GM10248 (cell line): ENCODE measurements around the gene PTMA.
A peak's percentile ranks its signal among the peaks of the same experiment; 100 is the strongest.
"Not testable (repeated sequence)": the region's sequence is repeated elsewhere in the genome, so short reads cannot be mapped to it uniquely, and the experiment has no call there.

Experiments used
- CTCF ChIA-PET: fragments of 300-600 bp; sonication (Branson Sonifier 250); formaldehyde crosslinking; extraction: SDS; loops from one replicate; lab custom pipeline; 2021; ENCODE audit warnings: antibody characterized with exemption; lab: Yijun Ruan, JAX
- POLR2A ChIA-PET: fragments of 350-650 bp; sonication (Branson Sonifier 250); formaldehyde crosslinking; extraction: SDS; loops from one replicate; lab custom pipeline; 2020; ENCODE audit warnings: antibody characterized with exemption; lab: Yijun Ruan, JAX
- DNase-seq: peaks from one replicate; pipeline ENCODE4 v3.0.0; 2012; ENCODE audit errors: extremely low spot score
- TF ChIP-seq, protein P1 (sequence below): IDR thresholded peaks from 2 replicates; pipeline ENCODE4 v1.5.1; 2012; ENCODE audit warnings: mild to moderate bottlenecking, low read depth; ENCODE audit errors: extremely low read depth, missing control alignments, control extremely low read depth

PTMA gene, protein sequence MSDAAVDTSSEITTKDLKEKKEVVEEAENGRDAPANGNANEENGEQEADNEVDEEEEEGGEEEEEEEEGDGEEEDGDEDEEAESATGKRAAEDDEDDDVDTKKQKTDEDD

DNA sequence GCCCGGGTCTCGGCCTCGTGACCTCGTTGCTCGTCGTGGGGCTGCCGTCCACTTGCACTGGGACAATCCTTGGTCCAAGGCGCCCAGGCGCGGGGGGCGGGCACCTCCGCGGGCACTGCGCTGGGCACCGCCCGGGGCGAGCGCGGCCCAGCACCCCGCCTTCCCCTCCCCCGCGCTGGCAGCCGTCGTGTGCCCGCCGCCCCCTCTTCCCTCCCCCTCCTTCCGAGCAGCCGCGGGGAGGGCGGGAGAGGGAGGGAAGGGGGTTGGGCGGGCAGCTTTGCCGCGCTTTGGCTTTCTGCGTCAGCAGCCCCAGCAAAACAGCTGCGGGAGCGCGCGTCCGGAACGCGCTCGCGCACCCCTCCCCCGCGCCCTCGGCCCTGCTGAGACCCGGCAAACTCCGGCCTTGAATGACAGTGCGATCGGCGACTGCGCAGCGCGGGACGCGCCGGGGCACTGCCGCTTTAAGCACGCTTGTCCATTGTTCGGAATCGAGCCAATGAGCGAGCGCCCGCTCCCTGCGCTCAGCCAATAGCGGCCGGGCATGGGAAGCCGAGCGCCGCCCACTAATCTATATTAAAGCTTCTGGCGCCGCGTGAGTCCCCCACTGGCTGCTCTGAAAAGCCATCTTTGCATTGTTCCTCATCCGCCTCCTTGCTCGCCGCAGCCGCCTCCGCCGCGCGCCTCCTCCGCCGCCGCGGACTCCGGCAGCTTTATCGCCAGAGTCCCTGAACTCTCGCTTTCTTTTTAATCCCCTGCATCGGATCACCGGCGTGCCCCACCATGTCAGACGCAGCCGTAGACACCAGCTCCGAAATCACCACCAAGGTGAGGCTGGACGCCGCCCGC, at the start of gene PTMA:
TSS of gene PTMA (plus strand) at position 599 of the 846 bp plus-strand sequence. CDS start at position 781, 182 bp downstream.
- TF ChIP-seq, protein P1, sequence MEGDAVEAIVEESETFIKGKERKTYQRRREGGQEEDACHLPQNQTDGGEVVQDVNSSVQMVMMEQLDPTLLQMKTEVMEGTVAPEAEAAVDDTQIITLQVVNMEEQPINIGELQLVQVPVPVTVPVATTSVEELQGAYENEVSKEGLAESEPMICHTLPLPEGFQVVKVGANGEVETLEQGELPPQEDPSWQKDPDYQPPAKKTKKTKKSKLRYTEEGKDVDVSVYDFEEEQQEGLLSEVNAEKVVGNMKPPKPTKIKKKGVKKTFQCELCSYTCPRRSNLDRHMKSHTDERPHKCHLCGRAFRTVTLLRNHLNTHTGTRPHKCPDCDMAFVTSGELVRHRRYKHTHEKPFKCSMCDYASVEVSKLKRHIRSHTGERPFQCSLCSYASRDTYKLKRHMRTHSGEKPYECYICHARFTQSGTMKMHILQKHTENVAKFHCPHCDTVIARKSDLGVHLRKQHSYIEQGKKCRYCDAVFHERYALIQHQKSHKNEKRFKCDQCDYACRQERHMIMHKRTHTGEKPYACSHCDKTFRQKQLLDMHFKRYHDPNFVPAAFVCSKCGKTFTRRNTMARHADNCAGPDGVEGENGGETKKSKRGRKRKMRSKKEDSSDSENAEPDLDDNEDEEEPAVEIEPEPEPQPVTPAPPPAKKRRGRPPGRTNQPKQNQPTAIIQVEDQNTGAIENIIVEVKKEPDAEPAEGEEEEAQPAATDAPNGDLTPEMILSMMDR = no peak
- DNase-seq = peak; percentile 93
- POLR2A ChIA-PET = interaction anchor here (0.6 to 3.1 kb wide), 22 partner anchors 9 to 994 kb away, joined by 3 to 34 read pairs (median 4); partner anchors contain the start of gene NCL
- CTCF ChIA-PET = interaction anchor here (0.6 to 11.6 kb wide), 6 partner anchors 9 to 95 kb away, joined by 3 to 434 read pairs (median 4); no protein-coding TSS in a partner anchor

DNA sequence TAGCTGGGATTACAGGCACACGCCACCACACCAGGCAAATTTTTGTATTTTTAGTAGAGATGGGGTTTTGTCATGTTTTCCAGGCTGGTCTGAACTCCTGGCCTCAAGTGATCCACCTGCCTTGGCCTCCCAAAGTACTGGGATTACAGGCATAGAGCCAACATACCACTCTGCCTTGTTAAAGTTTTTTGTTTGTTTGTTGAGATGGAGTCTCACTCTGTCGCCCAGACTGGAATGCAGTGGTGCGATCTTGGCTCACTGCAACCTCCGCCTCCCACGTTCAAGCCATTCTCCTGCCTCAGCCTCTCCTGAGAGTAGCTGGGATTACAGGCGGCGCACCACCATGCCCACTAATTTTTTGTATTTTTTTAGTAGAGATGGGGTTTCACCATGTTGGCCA, 48.3 kb upstream of the PTMA start:
- CTCF ChIA-PET = interaction anchor here (1.0 to 16.6 kb wide), 8 partner anchors 11 to 52 kb away, joined by 3 to 186 read pairs (median 4); no protein-coding TSS in a partner anchor
- POLR2A ChIA-PET, DNase-seq: not testable (repeated sequence)

DNA sequence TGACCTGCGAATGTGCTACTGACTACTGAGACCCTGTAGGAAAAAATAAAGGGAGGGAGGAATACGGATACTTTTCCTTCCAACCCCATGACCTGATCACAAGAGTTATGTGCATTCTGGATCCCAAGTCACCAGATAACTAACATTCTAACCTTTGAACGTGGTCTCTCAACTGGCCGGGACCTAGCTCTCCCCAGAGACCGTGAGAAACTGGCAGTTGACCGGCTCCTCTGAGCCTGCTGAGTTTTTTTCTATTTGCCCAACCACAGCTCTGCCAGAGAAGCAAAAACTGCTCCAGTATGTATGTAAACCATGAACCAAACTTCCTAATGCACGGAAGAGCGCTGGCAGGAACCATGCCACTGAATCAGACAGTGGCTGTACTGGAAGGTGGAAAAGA, 47.5 kb upstream of the PTMA start:
- DNase-seq = no peak
- CTCF ChIA-PET = interaction anchor here (1.0 to 16.6 kb wide), 7 partner anchors 13 to 55 kb away, joined by 3 to 186 read pairs (median 4); no protein-coding TSS in a partner anchor
- POLR2A ChIA-PET = no interaction called here
- TF ChIP-seq, protein P1 = no peak

DNA sequence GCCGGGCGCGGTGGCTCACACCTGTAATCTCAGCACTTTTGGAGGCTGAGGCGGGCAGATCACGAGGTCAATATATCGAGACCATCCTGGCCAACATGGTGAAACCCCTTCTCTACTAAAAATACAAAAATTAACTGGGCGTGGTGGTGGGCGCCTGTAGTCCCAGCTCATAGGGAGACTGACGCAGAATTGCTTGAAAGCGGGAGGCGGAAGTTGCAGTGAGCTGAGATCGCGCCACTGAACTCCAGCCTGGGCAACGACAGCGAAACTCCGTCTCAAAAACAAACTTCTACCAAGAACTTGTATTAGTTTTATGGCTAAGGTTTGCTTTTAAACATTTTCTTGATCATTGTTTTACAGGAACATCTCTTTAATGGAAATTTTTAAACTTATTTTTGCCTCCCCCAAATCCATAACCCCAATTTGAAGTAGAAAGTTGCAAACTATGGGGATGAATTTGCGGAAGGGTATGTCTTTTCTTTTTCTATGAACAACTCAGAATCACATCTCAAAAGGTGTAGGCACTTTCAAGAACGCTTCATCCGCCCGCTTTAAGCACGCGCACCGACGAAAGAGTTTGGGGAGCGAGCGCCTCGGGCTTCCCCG, 46.8 kb upstream of the PTMA start:
- no peak for DNase-seq
- TF ChIP-seq, protein P1 = no peak
- POLR2A ChIA-PET = no interaction called here
- CTCF ChIA-PET = interaction anchor here (1.3 to 16.6 kb wide), 5 partner anchors 13 to 60 kb away, joined by 3 to 186 read pairs (median 5); no protein-coding TSS in a partner anchor

DNA sequence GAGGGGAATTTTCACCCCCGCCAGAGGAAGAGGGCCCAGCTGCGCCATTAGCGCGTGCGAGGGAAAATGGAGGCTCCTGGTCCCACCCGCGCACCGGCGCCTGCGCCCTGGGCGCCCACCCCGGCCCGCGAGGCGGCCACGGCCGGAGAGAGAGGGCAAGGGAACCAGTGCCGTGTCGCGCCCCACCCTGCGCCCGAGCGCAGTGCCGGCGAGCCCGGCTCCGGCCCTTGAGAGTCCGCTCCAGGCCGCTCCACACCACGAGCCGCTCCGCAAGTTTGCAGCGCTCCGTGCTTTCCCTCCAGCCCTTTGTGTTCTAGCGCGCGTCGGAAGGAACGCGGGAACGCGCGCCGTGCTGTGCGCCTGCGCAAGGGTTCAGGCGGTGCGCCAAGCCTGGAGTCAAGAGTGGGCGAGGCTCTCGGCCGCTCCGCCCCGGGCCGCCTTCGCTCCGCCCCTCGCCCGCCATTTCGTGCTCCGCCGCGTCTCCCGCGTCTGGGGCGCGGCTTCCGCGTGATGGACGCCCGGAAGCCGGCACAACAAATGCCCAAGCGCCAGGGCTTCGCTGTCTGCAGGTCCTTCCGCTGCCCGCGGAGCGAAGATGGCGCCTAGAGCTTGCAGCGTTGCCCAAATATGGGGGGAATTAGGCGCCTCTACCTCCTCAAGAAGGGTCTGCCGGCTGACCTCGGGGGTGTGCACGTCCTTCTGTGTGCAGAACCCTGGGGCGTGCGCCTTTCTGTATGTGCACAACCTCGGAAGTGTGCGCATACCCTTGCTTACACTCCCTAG, 46.1 kb upstream of the PTMA start:
- CTCF ChIA-PET = interaction anchor here (1.4 to 16.6 kb wide), 5 partner anchors 13 to 61 kb away, joined by 3 to 186 read pairs (median 7); no protein-coding TSS in a partner anchor
- TF ChIP-seq, protein P1 = no peak
- peak; percentile 97 for DNase-seq
- POLR2A ChIA-PET = no interaction called here

DNA sequence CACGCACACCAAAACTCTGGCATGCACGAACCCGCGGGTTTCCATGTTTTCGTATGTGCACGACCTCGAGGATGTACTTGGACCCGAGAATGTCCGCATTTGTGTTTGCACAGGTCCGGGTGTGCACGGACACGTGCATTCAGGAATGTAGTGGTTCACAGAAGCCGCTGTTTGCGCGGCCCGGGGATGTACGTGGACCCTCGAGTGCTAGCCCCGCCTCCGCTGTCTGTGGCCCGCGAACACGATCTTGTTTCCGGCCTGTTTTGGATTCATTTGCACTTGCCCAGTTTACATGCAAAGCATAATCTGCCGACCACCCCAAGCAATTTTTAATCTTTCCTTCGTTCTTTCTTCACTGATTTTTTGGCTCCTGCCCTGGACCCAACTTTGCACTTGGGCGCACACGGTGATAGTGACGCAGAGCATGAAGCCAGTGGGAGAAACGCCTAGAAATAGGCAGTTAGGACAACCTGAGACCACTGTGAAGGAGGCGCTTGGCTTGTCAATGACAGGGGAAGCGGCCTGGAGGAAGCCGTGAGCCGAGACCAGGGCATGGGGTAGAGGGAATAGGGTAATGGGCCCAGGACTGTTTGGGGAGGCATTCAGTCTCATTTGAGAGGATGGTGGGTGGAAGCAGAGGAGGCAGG, 45.4 kb upstream of the PTMA start:
- ChIA-PET POLR2A (no interaction called here), CTCF (interaction anchor here (1.4 to 16.6 kb wide), 3 partner anchors 12 to 61 kb away, joined by 3 to 186 read pairs (median 15); no protein-coding TSS in a partner anchor)
- TF ChIP-seq, protein P1 = no peak
- DNase-seq = no peak
